Muscle of leg (tissue), 16 donors: ENCODE data around the gene ZNF730. TPM values are rescaled to one million over a fixed set of nuclear protein-coding genes. Genes with fewer than 3 reads are reported as not detected.
"Not testable (repeated sequence)": the region's sequence is repeated elsewhere in the genome, so short reads cannot be mapped to it uniquely, and the experiment has no call there.

ENCODE experiments used
- DNase-seq: peaks from one replicate; pipeline ENCODE4 v3.0.0; 2013
- H3K27ac ChIP-seq: one replicate; pipeline ENCODE4 v1.5.1; 2013; ENCODE audit warnings: mild to moderate bottlenecking, low read length, control low read depth
- H3K27me3 ChIP-seq: one replicate; pipeline ENCODE4 v1.6.1; 2013; ENCODE audit warnings: low read length; ENCODE audit not compliant: control insufficient read depth, insufficient read depth
- H3K36me3 ChIP-seq: one replicate; pipeline ENCODE4 v1.6.1; 2013; ENCODE audit warnings: low read length; ENCODE audit not compliant: control insufficient read depth, insufficient read depth
- H3K4me1 ChIP-seq: one replicate; pipeline ENCODE4 v1.6.1; 2013; ENCODE audit warnings: low read length; ENCODE audit not compliant: control insufficient read depth, insufficient read depth
- H3K4me3 ChIP-seq: one replicate; pipeline ENCODE4 v1.5.1; 2013; ENCODE audit warnings: low read length, control low read depth
- H3K9me3 ChIP-seq: replicated peaks from 2 replicates; pipeline ENCODE4 v1.6.1; 2013; ENCODE audit warnings: low read depth, low read length; ENCODE audit not compliant: control insufficient read depth
- WGBS: methylation state at CpG from one replicate; pipeline ENCODE4 v1.1.5; 2013; ENCODE audit warnings: missing lambda C conversion rate; ENCODE audit not compliant: insufficient coverage; 5-methylcytosine and 5-hydroxymethylcytosine counted together
- long read RNA-seq, 11 donors: transcript quantifications; one replicate each; lab custom pipeline, GENCODE V29; 2026
- polyA plus RNA-seq, 8 donors: library from polyadenylated mRNA; unstranded; fragments of 120-200 nt; gene quantifications; one replicate each; pipeline versions ENCODE4 v1.2.1 to v1.2.3, GENCODE V29; 2013; ENCODE audit warnings: inconsistent platforms in 1 of 8, low replicate concordance in 1 of 8; ENCODE audit not compliant: insufficient read length in 8 of 8, insufficient read depth in 1 of 8
- total RNA-seq: library from RNA; stranded (reverse); fragments of 120-200 nt; gene quantifications from one replicate; pipeline ENCODE4 v1.2.4, GENCODE V29; 2013

Gene ZNF730
- 3.5 TPM for total RNA-seq
- polyA plus RNA-seq: 1 to 10 TPM; 1.8 to 4.6 (median 2.8) TPM
- long read RNA-seq, donor 1: 0 reads
- long read RNA-seq, donor 2: 0 reads
- long read RNA-seq, donor 3, partial matches to known transcripts: 0 of 2 reads
- long read RNA-seq, donor 3, other reads (novel, unspliced or antisense): 0 of 2 reads
- long read RNA-seq, donor 4: 0 reads
- long read RNA-seq, donor 5: 0 reads
- long read RNA-seq, donor 6, partial matches to known transcripts: 0 of 1 reads
- long read RNA-seq, donor 6, other reads (novel, unspliced or antisense): 0 of 1 reads
- long read RNA-seq, donor 7: 0 reads
- long read RNA-seq, donor 8: 0 reads
- long read RNA-seq, donor 9, partial matches to known transcripts: 0 of 1 reads
- long read RNA-seq, donor 9, other reads (novel, unspliced or antisense): 0 of 1 reads
- long read RNA-seq, donor 10: 0 reads
- long read RNA-seq, donor 11, partial matches to known transcripts: 0 of 1 reads
- long read RNA-seq, donor 11, other reads (novel, unspliced or antisense): 0 of 1 reads

- 0% methylated on average over 37 of the region's 44 CpGs for WGBS
- Histone ChIP-seq H3K27ac (peak within 1 kb of the TSS; percentile 91), H3K27me3 (no peaks in the 10 kb centered on the region), H3K36me3 (no peaks in the 10 kb centered on the region), H3K9me3 (no peaks in the 10 kb centered on the region), H3K4me1 (peaks cover 2% of the 10 kb centered on the region), H3K4me3 (peak within 1 kb of the TSS; percentile 65)
- peak; percentile 94 for DNase-seq
Observed at GRCh38 chr19:23116802-23117571, at the start of gene ZNF730. Gene ZNF730, plus strand, starts transcription at chr19:23117025. Its CDS starts 149 bp downstream, at chr19:23117174.

DNA sequence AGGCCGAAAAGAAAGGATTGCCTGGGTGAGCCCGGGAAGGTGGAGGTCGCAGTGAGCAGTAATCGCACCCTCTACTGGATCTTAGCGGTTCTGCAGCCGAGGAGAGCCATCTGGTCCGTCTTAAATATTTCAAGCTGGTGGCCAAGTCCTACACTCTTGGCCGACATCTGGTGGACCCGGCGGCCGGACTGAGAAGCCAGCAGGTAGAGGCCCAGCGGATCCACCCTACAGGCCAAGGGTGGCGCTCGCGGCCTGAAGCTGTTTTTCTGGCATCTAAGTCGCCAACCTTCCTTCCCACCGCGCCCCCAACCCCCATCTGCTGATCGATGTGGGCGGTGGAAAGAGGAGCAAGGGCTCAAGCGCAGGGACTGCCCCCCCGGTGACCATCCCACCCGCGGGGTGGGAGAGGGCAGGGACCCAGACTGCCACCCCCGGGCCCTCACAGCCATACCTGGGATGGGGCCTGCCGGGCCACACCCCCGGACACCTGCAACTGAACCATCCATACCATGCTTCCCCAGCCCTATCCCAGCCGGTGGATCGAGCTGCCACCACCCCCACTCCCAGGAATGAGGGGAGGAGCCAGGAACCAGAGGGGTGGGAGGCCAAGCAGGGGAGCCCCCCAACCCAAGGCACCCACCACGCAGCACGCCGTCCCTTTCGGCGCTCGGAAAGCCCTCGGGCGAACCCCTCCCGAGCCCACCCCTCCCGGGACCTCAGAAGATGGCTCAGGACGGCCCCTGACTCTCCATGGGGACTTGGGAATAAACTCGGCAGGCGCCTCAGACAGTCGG is 46.3 kb upstream of the ZNF730 start:
- peaks cover 11% of the 10 kb centered on the region for H3K4me1 ChIP-seq
- no peaks in the 10 kb centered on the region for H3K36me3 ChIP-seq
- peaks cover 7% of the 10 kb centered on the region for H3K27me3 ChIP-seq
- H3K9me3 ChIP-seq: no peaks in the 10 kb centered on the region
- 4% methylated on average over 25 of the region's 43 CpGs for WGBS
- H3K4me3 ChIP-seq: peak overlapping the region; percentile 47
- peak; percentile 69 for DNase-seq
- no peak overlapping the region for H3K27ac ChIP-seq

- DNase-seq: peak; percentile 48
- 2% methylated on average over 30 of the region's 30 CpGs for WGBS
- H3K4me3 ChIP-seq: peak overlapping the region; percentile 47
- peaks cover 7% of the 10 kb centered on the region for H3K27me3 ChIP-seq
- H3K4me1 ChIP-seq: peaks cover 11% of the 10 kb centered on the region
- no peaks in the 10 kb centered on the region for H3K36me3 ChIP-seq
- no peak overlapping the region for H3K27ac ChIP-seq
- no peaks in the 10 kb centered on the region for H3K9me3 ChIP-seq
Observed at GRCh38 chr19:23071147-23071511, 45.7 kb upstream of the ZNF730 start.

- Histone ChIP-seq H3K36me3 (no peaks in the 10 kb centered on the region), H3K4me1 (peaks cover 11% of the 10 kb centered on the region), H3K27ac (peak overlapping the region; percentile 79), H3K9me3 (no peaks in the 10 kb centered on the region), H3K4me3 (peak overlapping the region; percentile 84), H3K27me3 (peaks cover 6% of the 10 kb centered on the region)
- under 1% methylated on average over 44 of the region's 48 CpGs for WGBS
- peak; percentile 88 for DNase-seq
Observed at GRCh38 chr19:23075031-23075733, 41.6 kb upstream of the ZNF730 start.

GRCh38 chr19:23077776-23078175 is 39.0 kb upstream of the ZNF730 start:
- not testable (repeated sequence) for DNase-seq, H3K4me3 ChIP-seq, H3K9me3 ChIP-seq, H3K27me3 ChIP-seq, H3K36me3 ChIP-seq, H3K4me1 ChIP-seq, H3K27ac ChIP-seq
- WGBS: 67% methylated on average over 1 of the region's 2 CpGs

DNA sequence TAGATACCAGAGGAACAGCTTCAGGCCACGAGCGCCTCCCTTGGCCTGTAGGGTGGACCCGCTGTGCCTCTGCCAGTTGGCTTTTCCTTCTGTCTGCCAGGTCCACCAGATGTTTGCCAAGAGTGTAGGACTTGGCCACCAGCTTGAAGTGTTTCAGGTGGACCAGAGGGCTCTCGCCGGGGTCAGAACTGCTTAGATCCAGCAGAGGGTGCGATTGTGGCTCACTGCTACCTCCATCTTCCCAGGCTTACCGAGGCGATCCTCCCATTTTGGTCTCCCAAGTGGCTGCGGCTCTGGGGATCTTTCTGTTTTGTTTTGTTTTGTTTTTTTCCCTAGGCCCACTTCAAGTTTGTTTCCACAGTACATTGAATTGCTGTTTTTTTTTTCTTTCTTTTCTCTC is 23.0 kb upstream of the ZNF730 start:
- no peak overlapping the region for H3K4me3 ChIP-seq
- no peak overlapping the region for H3K27ac ChIP-seq
- DNase-seq: no peak
- no peaks in the 10 kb centered on the region for H3K27me3 ChIP-seq
- no peaks in the 10 kb centered on the region for H3K4me1 ChIP-seq
- H3K9me3 ChIP-seq: peaks cover 16% of the 10 kb centered on the region
- peaks cover 25% of the 10 kb centered on the region for H3K36me3 ChIP-seq
- WGBS: 93% methylated on average over 3 of the region's 9 CpGs

DNA sequence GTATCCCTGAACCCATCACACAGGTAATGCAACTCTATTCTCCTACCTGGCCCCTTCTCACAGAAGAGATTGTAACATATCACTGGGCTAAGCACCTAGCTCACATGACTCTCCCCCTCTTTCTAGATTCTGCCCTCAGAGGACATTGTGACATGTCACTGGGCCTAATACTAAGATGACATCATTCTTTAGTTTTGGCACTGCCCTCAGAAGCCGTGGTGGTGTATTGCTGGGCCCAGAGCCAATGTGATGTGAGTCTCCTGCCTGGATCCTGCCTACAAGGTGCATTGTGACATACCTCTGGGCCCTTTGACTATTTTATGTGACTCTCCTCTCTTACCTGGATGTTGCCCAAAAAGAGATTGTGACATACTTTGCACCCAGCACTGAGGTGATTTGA is 21.4 kb upstream of the ZNF730 start:
- Histone ChIP-seq H3K27ac (no peak overlapping the region), H3K4me3 (no peak overlapping the region), H3K9me3 (peaks cover 13% of the 10 kb centered on the region), H3K4me1 (no peaks in the 10 kb centered on the region), H3K36me3 (peaks cover 25% of the 10 kb centered on the region), H3K27me3 (no peaks in the 10 kb centered on the region)
- WGBS: 56% methylated on average over 1 of the region's 1 CpG
- DNase-seq: no peak

- no peaks in the 10 kb centered on the region for H3K27me3 ChIP-seq
- no peak overlapping the region for H3K27ac ChIP-seq
- DNase-seq: no peak
- no peaks in the 10 kb centered on the region for H3K4me1 ChIP-seq
- H3K4me3 ChIP-seq: no peak overlapping the region
- peaks cover under 1% of the 10 kb centered on the region for H3K9me3 ChIP-seq
- H3K36me3 ChIP-seq: peaks cover 27% of the 10 kb centered on the region
- WGBS: 71% methylated on average over 1 of the region's 2 CpGs
Observed at GRCh38 chr19:23098286-23098685, 18.5 kb upstream of the ZNF730 start.

GRCh38 chr19:23098988-23099387 is 17.8 kb upstream of the ZNF730 start:
- Histone ChIP-seq H3K4me3 (no peak overlapping the region), H3K4me1 (no peaks in the 10 kb centered on the region), H3K27me3 (no peaks in the 10 kb centered on the region), H3K36me3 (peaks cover 27% of the 10 kb centered on the region), H3K27ac (no peak overlapping the region), H3K9me3 (no peaks in the 10 kb centered on the region)
- DNase-seq: no peak
- 92% methylated on average over 2 of the region's 4 CpGs for WGBS
